ENCODE data around the gene SORCS1.

The SORCS1 gene

DNA sequence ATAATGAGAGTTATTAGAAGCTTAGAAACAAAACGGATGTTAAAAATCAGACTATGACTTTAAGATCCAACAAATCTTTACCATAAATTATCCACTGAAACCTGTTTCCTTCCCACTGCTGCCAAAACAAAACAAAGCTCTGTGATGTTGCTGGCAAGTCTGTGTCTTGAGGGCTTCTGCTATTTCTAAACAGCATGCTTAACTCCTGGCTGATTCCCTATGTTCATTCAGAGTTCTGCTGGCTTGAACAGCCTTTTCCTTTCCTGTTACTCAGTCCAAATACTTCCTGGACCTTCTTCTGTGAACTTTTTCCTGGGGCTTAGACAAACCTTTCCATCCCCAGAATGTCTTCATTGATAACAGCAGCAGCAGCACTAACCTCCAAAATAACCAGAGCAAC is 448.1 kb downstream of the SORCS1 start:
- TF ChIP-seq, protein P1, sequence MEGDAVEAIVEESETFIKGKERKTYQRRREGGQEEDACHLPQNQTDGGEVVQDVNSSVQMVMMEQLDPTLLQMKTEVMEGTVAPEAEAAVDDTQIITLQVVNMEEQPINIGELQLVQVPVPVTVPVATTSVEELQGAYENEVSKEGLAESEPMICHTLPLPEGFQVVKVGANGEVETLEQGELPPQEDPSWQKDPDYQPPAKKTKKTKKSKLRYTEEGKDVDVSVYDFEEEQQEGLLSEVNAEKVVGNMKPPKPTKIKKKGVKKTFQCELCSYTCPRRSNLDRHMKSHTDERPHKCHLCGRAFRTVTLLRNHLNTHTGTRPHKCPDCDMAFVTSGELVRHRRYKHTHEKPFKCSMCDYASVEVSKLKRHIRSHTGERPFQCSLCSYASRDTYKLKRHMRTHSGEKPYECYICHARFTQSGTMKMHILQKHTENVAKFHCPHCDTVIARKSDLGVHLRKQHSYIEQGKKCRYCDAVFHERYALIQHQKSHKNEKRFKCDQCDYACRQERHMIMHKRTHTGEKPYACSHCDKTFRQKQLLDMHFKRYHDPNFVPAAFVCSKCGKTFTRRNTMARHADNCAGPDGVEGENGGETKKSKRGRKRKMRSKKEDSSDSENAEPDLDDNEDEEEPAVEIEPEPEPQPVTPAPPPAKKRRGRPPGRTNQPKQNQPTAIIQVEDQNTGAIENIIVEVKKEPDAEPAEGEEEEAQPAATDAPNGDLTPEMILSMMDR (conservative IDR thresholded peaks at IDR 0.05; ENCODE audit: low read length), result no peak
- H3K4me3 ChIP-seq (ENCODE audit: low read length), result no peak overlapping the region
- DNase-seq (ENCODE audit: low read depth), result no peak

DNA sequence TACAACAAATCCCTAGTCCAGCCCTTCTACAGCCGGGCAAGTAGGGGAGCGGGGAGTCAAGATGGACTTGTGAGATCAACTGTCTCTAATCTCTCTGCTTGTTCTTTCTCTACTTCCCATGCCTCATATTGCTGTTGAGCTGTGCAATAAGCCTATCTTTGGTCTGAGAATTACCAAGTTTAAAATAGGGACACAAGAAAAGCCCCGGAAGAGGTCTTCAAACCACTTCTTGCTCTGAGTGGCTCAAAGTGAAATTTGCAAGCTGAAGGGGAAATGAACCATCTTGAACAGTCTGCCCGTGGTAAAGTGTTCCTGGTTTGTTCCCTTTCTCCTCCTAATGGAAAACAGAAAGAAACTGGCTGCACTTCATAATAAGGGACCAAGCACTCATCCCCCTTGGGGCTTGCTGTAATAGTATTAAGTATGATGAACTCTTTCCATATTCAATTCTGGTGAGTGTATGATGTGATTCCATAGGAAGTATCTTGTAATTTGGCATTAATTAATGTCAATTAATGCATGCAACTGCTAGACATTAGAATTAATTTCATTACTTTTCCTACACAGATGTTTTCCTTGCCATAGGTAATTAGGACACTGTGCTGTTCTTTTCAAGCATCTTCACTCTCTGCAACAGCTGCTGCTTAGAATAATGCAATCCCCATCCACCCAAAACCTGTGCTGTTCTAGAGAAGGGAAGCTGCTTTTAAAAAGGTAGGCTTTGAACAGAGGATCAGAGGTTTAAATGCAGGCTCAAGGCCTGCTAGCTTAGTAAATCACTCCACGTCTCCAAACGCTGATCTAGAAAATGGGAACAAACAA is 449.6 kb downstream of the SORCS1 start:
- TF ChIP-seq, protein P1 (conservative IDR thresholded peaks at IDR 0.05; ENCODE audit: low read length), result no peak
- no peak overlapping the region for H3K4me3 ChIP-seq (ENCODE audit: low read length)
- no peak for DNase-seq (ENCODE audit: low read depth)

DNA sequence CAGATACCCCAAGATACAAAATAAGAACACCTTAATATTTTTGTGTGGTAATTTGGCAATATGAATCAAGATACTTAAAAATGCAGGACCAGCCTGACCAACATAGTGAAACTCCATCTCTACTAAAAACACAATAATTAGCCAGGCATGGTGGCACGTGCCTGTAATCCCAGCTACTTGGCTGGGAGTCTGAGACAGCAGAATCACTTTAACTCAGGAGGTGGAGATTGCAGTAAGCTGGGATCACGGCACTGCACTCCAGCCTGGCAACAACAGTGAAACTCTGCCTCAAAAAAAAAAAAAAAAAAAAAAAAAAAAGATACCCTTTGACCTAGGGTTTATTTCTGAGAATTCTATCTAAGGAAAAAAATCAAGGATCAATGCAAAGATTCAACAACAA is 450.7 kb downstream of the SORCS1 start:
- TF ChIP-seq, protein P1 (conservative IDR thresholded peaks at IDR 0.05; ENCODE audit: low read length), result no peak
- H3K4me3 ChIP-seq (ENCODE audit: low read length), result no peak overlapping the region
- DNase-seq (ENCODE audit: low read depth), result no peak

DNA sequence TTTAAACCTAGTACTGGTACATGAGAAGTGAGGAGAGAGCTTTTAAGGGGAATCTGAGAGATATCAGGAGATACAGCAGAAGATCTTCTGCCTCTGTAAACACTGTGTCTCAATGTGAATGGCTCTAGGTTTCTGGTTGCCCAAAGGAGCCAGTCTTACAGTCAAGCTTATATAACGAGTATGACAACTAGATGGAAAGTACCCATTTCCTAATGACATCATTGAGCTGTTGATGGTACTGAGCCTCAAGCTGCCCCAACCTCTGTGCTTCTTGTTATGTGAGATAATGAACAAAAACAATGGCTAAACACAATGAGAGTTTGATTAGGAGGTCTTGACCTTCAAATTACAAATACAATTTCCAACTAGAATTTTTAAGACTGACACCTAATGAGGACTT is 451.5 kb downstream of the SORCS1 start:
- no peak for DNase-seq (ENCODE audit: low read depth)
- TF ChIP-seq, protein P1 (conservative IDR thresholded peaks at IDR 0.05; ENCODE audit: low read length), result no peak

DNA sequence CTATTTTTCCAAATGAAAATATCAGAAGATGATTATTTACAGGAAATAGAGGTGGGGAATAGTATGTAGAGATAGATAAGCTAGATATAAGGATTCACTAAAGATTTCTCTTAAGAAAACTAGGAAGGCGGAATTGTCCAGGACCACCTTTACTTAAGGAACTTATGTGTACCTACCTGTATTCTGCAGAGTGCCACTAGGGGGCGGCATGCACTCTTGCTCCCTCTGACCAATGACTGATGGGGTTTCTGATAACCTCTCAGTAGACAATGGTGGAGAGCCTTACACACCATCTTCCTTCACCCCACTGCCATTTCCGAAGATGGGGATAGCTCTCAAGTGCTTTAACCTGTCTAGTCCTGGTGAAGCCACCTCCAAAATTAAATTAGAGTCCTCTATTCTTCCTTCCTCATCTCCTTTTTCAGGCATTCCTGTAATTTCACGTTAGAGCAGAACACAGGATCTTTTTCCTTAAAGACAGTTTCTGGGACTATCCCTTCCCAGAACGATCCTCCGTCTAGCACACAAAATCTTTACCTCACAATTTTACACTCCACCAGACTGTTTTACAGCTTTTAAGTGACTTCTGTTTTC is 453.1 kb downstream of the SORCS1 start:
- DNase-seq (ENCODE audit: low read depth), result no peak
- TF ChIP-seq, protein P1 (conservative IDR thresholded peaks at IDR 0.05; ENCODE audit: low read length), result peak; percentile 57
- no peak overlapping the region for H3K4me3 ChIP-seq (ENCODE audit: low read length)

More for the DNA sequence above, 451.5 kb downstream of the SORCS1 start:
- no peak overlapping the region for H3K4me3 ChIP-seq (ENCODE audit: low read length)

DNA sequence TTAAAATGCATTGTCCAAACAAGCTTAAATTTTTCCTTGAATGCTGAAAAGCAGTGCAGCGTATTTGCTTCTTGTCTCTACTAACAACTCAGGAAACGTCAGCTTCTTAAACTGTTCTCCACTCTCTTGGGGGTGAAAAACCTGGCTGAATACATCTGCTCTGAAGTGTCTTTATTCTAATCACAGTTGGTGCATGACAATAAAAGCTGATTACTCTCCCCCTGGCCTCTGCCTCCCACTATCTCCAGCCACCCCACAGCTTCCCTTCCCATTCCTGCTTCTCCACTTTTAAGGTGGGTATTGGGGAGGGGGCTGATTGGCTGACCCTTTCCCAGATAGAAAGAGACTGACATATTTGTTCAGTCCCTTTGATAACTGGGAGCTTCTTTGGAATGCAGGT is 456.0 kb downstream of the SORCS1 start:
- no peak overlapping the region for H3K4me3 ChIP-seq (ENCODE audit: low read length)
- TF ChIP-seq, protein P1 (conservative IDR thresholded peaks at IDR 0.05; ENCODE audit: low read length), result no peak
- no peak for DNase-seq (ENCODE audit: low read depth)

DNA sequence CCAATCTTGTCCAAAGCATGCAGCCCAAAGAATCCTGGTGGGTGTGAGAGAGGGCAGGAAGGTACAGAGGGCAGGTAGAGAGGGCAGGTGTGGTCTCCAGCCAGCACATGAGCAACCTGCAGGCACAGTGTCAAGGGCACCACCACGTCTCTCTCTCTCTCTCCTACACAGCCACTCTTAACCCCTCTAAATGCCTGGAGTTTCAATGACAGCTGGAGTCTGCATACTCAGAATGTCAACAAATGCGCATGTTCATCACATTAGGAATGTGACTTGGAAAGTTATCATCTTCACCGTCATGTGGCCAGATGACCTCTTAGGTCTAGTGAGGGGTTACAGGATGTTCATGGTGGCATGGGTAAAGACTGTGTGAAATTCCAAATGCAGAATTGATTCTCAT is 456.8 kb downstream of the SORCS1 start:
- TF ChIP-seq, protein P1 (conservative IDR thresholded peaks at IDR 0.05; ENCODE audit: low read length), result no peak
- no peak for DNase-seq (ENCODE audit: low read depth)
- no peak overlapping the region for H3K4me3 ChIP-seq (ENCODE audit: low read length)

Data from AG10803 (cell line).